CD4-positive, alpha-beta memory T cell (primary cell): ENCODE measurements around the gene TECTA. TPM values are rescaled to one million over a fixed set of nuclear protein-coding genes. Genes with fewer than 3 reads are reported as not detected.

Experiments used
- CTCF ChIA-PET: fragments of 350-600 bp; sonication (Branson Sonifier 250); formaldehyde crosslinking; loops from one replicate; lab custom pipeline; 2021; ENCODE audit warnings: inconsistent platforms; ENCODE audit not compliant: partially characterized antibody; lab: Charles Lee
- POLR2A ChIA-PET: fragments of 350-600 bp; sonication (Branson Sonifier 250); formaldehyde crosslinking; loops from one replicate; lab custom pipeline; 2021; ENCODE audit not compliant: partially characterized antibody; lab: Charles Lee
- DNase-seq, 5 donors: peaks; one replicate each; pipeline versions ENCODE4 v3.0.0 to v3.0.0-alpha.2; 2020 to 2022; ENCODE audit warnings: mixed read lengths in 1 of 5
- H3K27ac ChIP-seq: one replicate; pipeline ENCODE4 v1.7.0; 2013; ENCODE audit warnings: low read depth, low read length
- H3K27me3 ChIP-seq: 2 replicates; pipeline ENCODE4 v1.7.0; 2013; ENCODE audit warnings: mild to moderate bottlenecking, low read length, moderate library complexity; ENCODE audit not compliant: insufficient read depth
- H3K36me3 ChIP-seq: 2 replicates; pipeline ENCODE4 v1.7.0; 2013; ENCODE audit warnings: mild to moderate bottlenecking, low read length, moderate library complexity; ENCODE audit not compliant: insufficient read depth
- H3K4me1 ChIP-seq: 2 replicates; pipeline ENCODE4 v1.7.0; 2013; ENCODE audit warnings: mild to moderate bottlenecking, low read length, moderate library complexity; ENCODE audit not compliant: insufficient read depth
- H3K4me3 ChIP-seq, 2 donors: one replicate each; pipeline ENCODE4 v1.7.0; 2013; ENCODE audit warnings: low read length in 2 of 2, mild to moderate bottlenecking in 1 of 2
- H3K9me3 ChIP-seq, 2 donors: one replicate each; pipeline ENCODE4 v1.7.0; 2013; ENCODE audit warnings: low read length in 2 of 2, control low read depth in 1 of 2; ENCODE audit not compliant: control insufficient read depth in 1 of 2
- H3K27ac Mint-ChIP-seq, 7 donors: one replicate each; pipeline ENCODE4 v1.8.0; 2020 to 2021; ENCODE audit warnings: mixed read lengths in 7 of 7, mild to moderate bottlenecking in 6 of 7, inconsistent platforms in 3 of 7, moderate library complexity in 3 of 7
- H3K27me3 Mint-ChIP-seq, 2 donors: one replicate each; pipeline ENCODE4 v1.8.0; 2020 to 2021; ENCODE audit warnings: mixed read lengths in 2 of 2
- H3K36me3 Mint-ChIP-seq, 2 donors: one replicate each; pipeline ENCODE4 v1.8.0; 2020 to 2021; ENCODE audit warnings: mixed read lengths in 2 of 2, inconsistent platforms in 1 of 2, mild to moderate bottlenecking in 1 of 2
- H3K4me1 Mint-ChIP-seq, 4 donors: one replicate each; pipeline ENCODE4 v1.8.0; 2020 to 2021; ENCODE audit warnings: mixed read lengths in 4 of 4, mild to moderate bottlenecking in 1 of 4
- H3K4me3 Mint-ChIP-seq, 8 donors: one replicate each; pipeline ENCODE4 v1.8.0; 2020 to 2021; ENCODE audit warnings: mixed read lengths in 8 of 8, mild to moderate bottlenecking in 7 of 8, moderate library complexity in 6 of 8, inconsistent platforms in 3 of 8
- H3K9me3 Mint-ChIP-seq, 8 donors: one replicate each; pipeline ENCODE4 v1.8.0; 2020 to 2021; ENCODE audit warnings: mixed read lengths in 8 of 8, mild to moderate bottlenecking in 5 of 8, inconsistent platforms in 3 of 8, moderate library complexity in 1 of 8
- intact Hi-C: fragments of 100-400 bp; cut with micrococcal nuclease; formaldehyde crosslinking; loops from one replicate; pipeline ENCODE4 v1.15.1; 2023
- polyA plus RNA-seq, 2 donors: library from polyadenylated mRNA; unstranded; fragments of 300-500 nt; fragmentation: Illumina TruSeq; gene quantifications; one replicate each; pipeline ENCODE4 v1.2.3, GENCODE V29; 2021
- total RNA-seq, 2 experiments: library from RNA; stranded (reverse); gene quantifications; one replicate each; pipeline ENCODE4 v1.2.3, GENCODE V29; 2021

TECTA gene
- total and polyA plus RNA-seq, 4 experiments from 2014 or later = 0.07 to 0.38 (median 0.33) TPM; not detected in 1

GRCh38 chr11:121206810-121207209 lies 105.8 kb downstream of the TECTA start:
- Mint-ChIP-seq H3K36me3 (no peaks in the 10 kb centered on the region), H3K4me3 (no peak overlapping the region), H3K27ac (no peak overlapping the region), H3K4me1 (no peaks in the 10 kb centered on the region), H3K27me3 (peaks cover 7% of the 10 kb centered on the region in 2 donors), H3K9me3 (peaks cover 0 to 2% (median 0%) of the 10 kb centered on the region in 8 donors)
- POLR2A ChIA-PET = no interaction called here
- no peaks in the 10 kb centered on the region for H3K36me3 ChIP-seq
- CTCF ChIA-PET = interaction anchor here (1.0 to 1.7 kb wide), 2 partner anchors 12 to 14 kb away, joined by 3 to 12 read pairs; no protein-coding TSS in a partner anchor
- H3K4me1 ChIP-seq = no peaks in the 10 kb centered on the region
- DNase-seq = no peak
- H3K4me3 ChIP-seq = no peak overlapping the region
- H3K27me3 ChIP-seq = peaks cover 6% of the 10 kb centered on the region
- no peaks in the 10 kb centered on the region for H3K9me3 ChIP-seq
- H3K27ac ChIP-seq = no peak overlapping the region
- intact Hi-C loops = no loop called here

GRCh38 chr11:121207485-121208115 lies 106.6 kb downstream of the TECTA start:
- no peak for DNase-seq
- Histone ChIP-seq H3K4me3 (no peak overlapping the region), H3K4me1 (no peaks in the 10 kb centered on the region), H3K36me3 (no peaks in the 10 kb centered on the region), H3K27me3 (peaks cover 6% of the 10 kb centered on the region), H3K9me3 (no peaks in the 10 kb centered on the region), H3K27ac (no peak overlapping the region)
- H3K4me3 Mint-ChIP-seq = no peak overlapping the region
- ChIA-PET POLR2A (no interaction called here), CTCF (interaction anchor here (1.0 to 1.7 kb wide), 2 partner anchors 13 to 15 kb away, joined by 3 to 12 read pairs; no protein-coding TSS in a partner anchor)
- peaks cover 0 to 2% (median 0%) of the 10 kb centered on the region in 8 donors for H3K9me3 Mint-ChIP-seq
- no peaks in the 10 kb centered on the region for H3K4me1 Mint-ChIP-seq
- no peak overlapping the region for H3K27ac Mint-ChIP-seq
- intact Hi-C loops = no loop called here
- peaks cover 11 to 15% of the 10 kb centered on the region in 2 donors for H3K27me3 Mint-ChIP-seq
- no peaks in the 10 kb centered on the region for H3K36me3 Mint-ChIP-seq

GRCh38 chr11:121210445-121211080 lies 109.5 kb downstream of the TECTA start:
- Mint-ChIP-seq H3K4me1 (no peaks in the 10 kb centered on the region), H3K9me3 (peaks cover 0 to 1% (median 0%) of the 10 kb centered on the region in 8 donors), H3K27ac (no peak overlapping the region), H3K27me3 (peaks cover 18 to 22% of the 10 kb centered on the region in 2 donors), H3K36me3 (no peaks in the 10 kb centered on the region), H3K4me3 (no peak overlapping the region)
- H3K4me3 ChIP-seq = no peak overlapping the region
- H3K36me3 ChIP-seq = no peaks in the 10 kb centered on the region
- H3K9me3 ChIP-seq = no peaks in the 10 kb centered on the region
- DNase-seq = no peak
- peaks cover 6% of the 10 kb centered on the region for H3K27me3 ChIP-seq
- ChIA-PET POLR2A (no interaction called here), CTCF (interaction anchor here (2.3 kb wide), 1 partner anchor 16 kb away, joined by 10 read pairs; no protein-coding TSS in a partner anchor)
- no peaks in the 10 kb centered on the region for H3K4me1 ChIP-seq
- no peak overlapping the region for H3K27ac ChIP-seq
- intact Hi-C loops = no loop called here

- Histone ChIP-seq H3K36me3 (no peaks in the 10 kb centered on the region), H3K4me3 (no peak overlapping the region), H3K27me3 (peaks cover 6% of the 10 kb centered on the region), H3K4me1 (no peaks in the 10 kb centered on the region), H3K9me3 (no peaks in the 10 kb centered on the region), H3K27ac (no peak overlapping the region)
- no peaks in the 10 kb centered on the region for H3K9me3 Mint-ChIP-seq
- ChIA-PET CTCF (interaction anchor here (2.3 kb wide), 1 partner anchor 17 kb away, joined by 11 read pairs; no protein-coding TSS in a partner anchor), POLR2A (no interaction called here)
- no peak overlapping the region for H3K27ac Mint-ChIP-seq
- no peak for DNase-seq
- no peaks in the 10 kb centered on the region for H3K4me1 Mint-ChIP-seq
- H3K36me3 Mint-ChIP-seq = no peaks in the 10 kb centered on the region
- peaks cover 18 to 22% of the 10 kb centered on the region in 2 donors for H3K27me3 Mint-ChIP-seq
- intact Hi-C loops = no loop called here
- H3K4me3 Mint-ChIP-seq = no peak overlapping the region
Measured at GRCh38 chr11:121211626-121212025, 110.6 kb downstream of the TECTA start.

- Histone ChIP-seq H3K27me3 (peaks cover 6% of the 10 kb centered on the region), H3K36me3 (no peaks in the 10 kb centered on the region), H3K4me3 (no peak overlapping the region), H3K9me3 (no peaks in the 10 kb centered on the region), H3K4me1 (no peaks in the 10 kb centered on the region), H3K27ac (no peak overlapping the region)
- DNase-seq = no peak
- intact Hi-C loops = no loop called here
- ChIA-PET CTCF (interaction anchor here (2.3 kb wide), 1 partner anchor 18 kb away, joined by 11 read pairs; no protein-coding TSS in a partner anchor), POLR2A (no interaction called here)
- no peak overlapping the region for H3K27ac Mint-ChIP-seq
- H3K9me3 Mint-ChIP-seq = no peaks in the 10 kb centered on the region
- no peaks in the 10 kb centered on the region for H3K4me1 Mint-ChIP-seq
- H3K36me3 Mint-ChIP-seq = no peaks in the 10 kb centered on the region
- peaks cover 18 to 22% of the 10 kb centered on the region in 2 donors for H3K27me3 Mint-ChIP-seq
- no peak overlapping the region for H3K4me3 Mint-ChIP-seq
Measured at GRCh38 chr11:121212536-121213361, 111.7 kb downstream of the TECTA start.

- no peaks in the 10 kb centered on the region for H3K36me3 Mint-ChIP-seq
- ChIA-PET POLR2A (no interaction called here), CTCF (interaction anchor here (0.5 to 2.3 kb wide), 2 partner anchors 19 to 367 kb away, joined by 3 to 11 read pairs; no protein-coding TSS in a partner anchor)
Measured at GRCh38 chr11:121213362-121213893, 112.4 kb downstream of the TECTA start.

More at GRCh38 chr11:121213362-121213893, 112.4 kb downstream of the TECTA start:
- H3K4me1 Mint-ChIP-seq = no peaks in the 10 kb centered on the region
- H3K4me1 ChIP-seq = no peaks in the 10 kb centered on the region
- peaks cover 18 to 22% of the 10 kb centered on the region in 2 donors for H3K27me3 Mint-ChIP-seq
- intact Hi-C loops = no loop called here
- no peak overlapping the region for H3K4me3 Mint-ChIP-seq
- no peak overlapping the region for H3K27ac Mint-ChIP-seq
- H3K27ac ChIP-seq = no peak overlapping the region
- no peaks in the 10 kb centered on the region for H3K9me3 ChIP-seq
- DNase-seq = no peak
- H3K4me3 ChIP-seq = no peak overlapping the region
- H3K9me3 Mint-ChIP-seq = no peaks in the 10 kb centered on the region
- peaks cover 6% of the 10 kb centered on the region for H3K27me3 ChIP-seq
- no peaks in the 10 kb centered on the region for H3K36me3 ChIP-seq
